CD4-positive, alpha-beta T cell treated with Interleukin-12 subunit alpha and Interleukin-12 subunit beta, for 1 hour (primary cell): ENCODE results near the gene PHOX2A.

ENCODE experiments used
- DNase-seq: peaks from one replicate; pipeline ENCODE4 v3.0.0-alpha.2; 2020

The PHOX2A gene

GRCh38 chr11:72233056-72233772, 10.8 kb downstream of the PHOX2A start:
- DNase-seq = no peak

- no peak for DNase-seq
Measured at GRCh38 chr11:72232260-72233055, 11.5 kb downstream of the PHOX2A start.

DNA sequence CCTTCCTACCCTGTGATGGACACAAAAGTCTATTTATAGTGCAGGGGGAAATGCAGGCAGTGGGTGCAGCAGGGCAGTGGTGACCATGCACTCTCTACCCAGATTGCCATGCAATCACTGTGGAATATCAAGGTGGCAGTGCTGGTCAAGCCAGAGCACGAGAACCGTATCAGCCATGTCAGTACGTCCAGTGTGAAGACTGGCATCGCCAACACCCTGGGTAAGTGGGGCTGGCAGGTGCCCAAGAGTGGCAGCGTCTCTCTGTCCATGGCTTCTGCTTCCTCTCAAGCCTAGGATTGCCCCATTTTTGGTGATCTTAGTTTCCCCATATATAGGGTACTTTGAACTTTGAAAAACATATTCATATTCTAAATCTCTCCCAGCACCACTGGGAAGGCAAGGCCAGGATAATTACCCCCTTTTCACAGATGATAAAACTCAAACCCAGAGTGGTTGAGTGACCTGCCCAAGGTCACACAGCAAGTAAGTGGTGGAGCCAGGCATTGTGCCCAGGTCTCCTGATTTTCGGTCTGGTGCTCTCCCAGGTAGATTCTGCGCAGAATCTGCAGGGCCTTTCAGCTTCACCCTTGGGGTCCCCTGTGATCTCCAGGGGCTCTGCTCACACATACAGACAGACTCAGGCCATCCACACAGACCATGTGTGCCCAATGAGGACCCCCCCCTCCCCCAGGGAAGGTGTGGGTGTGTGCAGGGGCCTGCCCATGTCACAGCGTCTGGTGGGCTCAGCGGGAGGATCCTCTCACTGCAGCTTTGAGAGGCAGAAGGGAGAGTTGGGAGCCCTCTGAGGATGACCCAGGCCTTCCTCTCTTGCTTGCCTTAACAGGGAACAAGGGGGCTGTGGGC, 12.3 kb downstream of the PHOX2A start:
- DNase-seq = no peak

- DNase-seq = no peak
Measured at GRCh38 chr11:72230764-72231365, 13.1 kb downstream of the PHOX2A start.

GRCh38 chr11:72229925-72230763, 13.8 kb downstream of the PHOX2A start:
- DNase-seq = no peak

GRCh38 chr11:72229336-72229924, 14.5 kb downstream of the PHOX2A start:
- DNase-seq = no peak

DNA sequence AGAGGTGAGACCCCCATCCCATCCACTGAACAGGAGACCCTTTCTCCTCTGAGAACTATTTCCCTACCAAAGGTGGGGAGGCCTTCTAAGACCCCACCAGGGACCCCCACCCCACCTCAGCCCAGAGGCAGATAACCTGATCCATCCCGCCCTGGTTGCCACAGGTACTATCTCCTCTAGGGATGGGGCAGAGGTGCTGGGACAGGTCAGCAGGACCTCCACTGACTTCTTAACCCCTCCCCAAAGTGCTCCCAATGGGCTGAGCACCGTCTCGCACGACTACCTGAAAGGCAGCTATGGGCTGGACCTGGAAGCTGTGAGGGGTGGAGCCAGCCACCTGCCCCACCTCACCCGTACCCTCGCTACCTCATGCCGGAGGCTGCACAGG, 15.1 kb downstream of the PHOX2A start:
- no peak for DNase-seq

- no peak for DNase-seq
Measured at GRCh38 chr11:72228229-72228843, 15.6 kb downstream of the PHOX2A start.

GRCh38 chr11:72227316-72228228, 16.4 kb downstream of the PHOX2A start:
- no peak for DNase-seq

GRCh38 chr11:72226701-72227100, 17.3 kb downstream of the PHOX2A start:
- DNase-seq = no peak

- peak; percentile 41 for DNase-seq
Measured at GRCh38 chr11:72225411-72225951, 18.5 kb downstream of the PHOX2A start.

DNA sequence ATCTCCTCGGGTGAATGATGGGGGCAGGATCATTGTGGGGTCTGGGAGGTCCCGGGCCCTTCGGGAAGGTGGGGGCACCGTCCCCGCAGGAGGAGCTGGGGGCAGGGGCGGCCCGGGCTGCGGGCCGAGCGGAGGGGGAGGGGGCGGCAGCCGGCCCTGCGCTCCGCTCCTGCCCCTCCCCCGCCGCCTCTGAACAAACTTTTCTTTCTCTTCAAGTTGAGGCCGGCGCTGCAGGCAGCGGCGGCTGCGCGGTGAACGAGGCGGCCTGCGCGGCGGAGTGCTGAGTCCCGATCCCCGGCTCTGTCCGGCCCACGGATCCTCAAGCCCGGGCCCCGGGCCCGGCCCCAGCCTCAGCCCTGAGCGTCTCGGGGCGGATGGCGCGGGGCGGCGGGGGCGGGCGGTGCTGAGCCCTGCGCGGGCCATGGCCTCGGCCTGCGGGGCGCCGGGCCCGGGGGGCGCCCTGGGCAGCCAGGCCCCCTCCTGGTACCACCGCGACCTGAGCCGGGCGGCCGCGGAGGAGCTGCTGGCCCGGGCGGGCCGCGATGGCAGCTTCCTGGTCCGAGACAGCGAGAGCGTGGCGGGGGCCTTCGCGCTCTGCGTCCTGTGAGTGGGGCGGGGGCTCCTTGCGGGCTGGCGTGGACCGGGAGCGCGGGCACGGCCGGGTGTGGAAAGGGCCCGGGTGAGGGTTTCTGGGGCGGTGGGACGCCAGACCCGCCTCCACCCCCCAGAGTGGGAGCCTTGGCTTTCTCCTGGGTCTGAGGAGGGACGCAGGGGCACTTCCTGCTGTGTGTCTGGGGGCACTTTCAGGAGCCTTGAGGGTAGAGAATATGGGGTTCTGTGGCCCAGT, 19.2 kb downstream of the PHOX2A start, which contains the start of gene INPPL1:
INPPL1 (plus strand) TSS at position 204 of the 847 bp plus-strand sequence; CDS start at position 422, 218 bp downstream.
- DNase-seq = peak; percentile 41

DNA sequence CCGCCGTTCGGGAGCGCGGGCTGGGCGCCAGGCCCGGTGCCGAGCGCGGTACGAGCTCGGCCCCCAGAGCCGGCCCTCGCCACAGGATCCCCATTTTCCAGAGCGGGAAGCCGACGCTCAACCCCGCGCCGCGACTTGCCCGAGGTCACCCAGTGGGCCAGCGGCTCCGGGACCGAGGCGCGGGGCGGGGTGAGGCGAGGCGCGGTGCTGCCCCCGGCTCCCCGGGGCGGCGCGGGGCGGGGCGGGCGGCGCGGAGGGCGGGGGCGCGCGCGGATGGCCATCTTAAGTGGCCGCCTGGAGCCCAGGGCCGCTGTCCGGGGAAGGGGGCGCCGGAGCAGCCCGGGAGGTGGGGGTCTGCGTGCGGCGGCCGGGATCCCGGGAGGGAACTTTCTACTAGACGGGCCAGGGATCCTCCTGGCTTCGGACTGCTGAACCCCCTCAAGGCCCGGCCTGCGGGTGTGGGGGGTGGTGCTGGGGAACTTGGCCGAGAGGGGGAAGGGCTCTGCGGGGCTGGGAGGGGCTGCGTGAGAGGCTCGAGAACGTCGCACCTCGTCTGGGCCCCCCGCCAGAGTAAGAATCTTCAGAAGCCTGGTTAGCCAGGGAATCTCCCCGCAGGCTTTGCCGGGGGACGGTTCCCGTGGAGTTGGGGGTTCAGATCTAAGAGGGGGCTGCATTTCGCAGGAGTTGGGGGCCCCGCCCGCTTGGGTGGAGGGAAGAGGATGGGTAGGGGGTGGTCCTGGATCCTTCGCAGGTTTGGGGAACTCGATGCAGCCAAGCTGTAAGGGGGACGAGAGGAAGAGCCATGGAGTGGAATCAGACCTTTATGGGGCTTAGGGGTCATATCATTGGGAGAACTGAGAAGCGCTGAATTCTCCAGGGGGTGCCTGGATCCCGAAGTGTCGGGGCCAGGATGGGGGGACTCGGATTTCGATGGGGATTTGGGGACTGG, 20.1 kb downstream of the PHOX2A start:
- peak; percentile 65 for DNase-seq

DNA sequence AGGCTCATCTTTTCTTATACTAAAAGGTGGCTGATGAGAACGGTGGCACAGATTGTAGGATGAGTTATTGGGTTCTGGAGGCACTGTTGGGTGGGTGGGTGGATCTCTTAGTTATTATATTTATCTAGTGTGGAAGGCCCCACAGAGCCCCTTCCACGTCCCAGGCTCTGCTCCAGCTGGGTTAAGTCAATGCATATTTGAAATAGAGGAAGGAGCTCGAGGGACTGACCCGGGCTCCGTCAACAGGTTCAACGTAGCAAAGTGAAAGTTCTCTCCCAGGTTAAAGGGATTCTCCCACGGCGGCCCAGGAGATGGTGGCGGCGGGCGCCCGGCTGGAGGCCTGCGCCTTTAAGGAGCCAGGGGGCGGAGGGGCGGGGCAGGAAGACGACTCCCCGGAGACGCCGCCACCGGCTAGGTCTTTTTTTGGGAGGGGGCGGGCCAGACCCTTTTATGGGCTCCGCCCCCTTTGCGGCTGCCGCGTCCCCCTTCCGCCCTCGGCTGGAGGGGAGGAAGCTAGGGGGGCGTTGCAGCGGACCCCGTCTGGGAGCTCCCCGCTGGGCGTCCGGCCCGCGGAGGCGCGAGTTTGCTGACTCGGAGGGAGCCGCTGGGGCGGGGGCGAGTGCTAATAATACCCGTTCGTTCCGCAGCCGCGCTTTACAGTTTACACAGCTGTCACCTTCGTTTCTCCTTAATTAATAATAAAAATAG, 20.9 kb downstream of the PHOX2A start:
- DNase-seq = peak; percentile 95

- no peak for DNase-seq
Measured at GRCh38 chr11:72222106-72222891, 21.7 kb downstream of the PHOX2A start.
